Uterus (tissue), 2 donors: ENCODE data around the gene ACE2.

Source experiments
- CTCF ChIP-seq, 4 experiments: fragments of 200-600 bp in 2 of 4; fragments of 450-650 bp in 2 of 4; sonication (generic) in 2 of 4; IDR thresholded peaks; one replicate each; pipeline ENCODE4 v1.5.1; 2016 to 2019; ENCODE audit warnings: antibody characterized with exemption in 4 of 4, mild to moderate bottlenecking in 2 of 4, moderate library complexity in 1 of 4
- POLR2A ChIP-seq, 2 donors: fragments of 450-650 bp; IDR thresholded peaks; one replicate each; pipeline ENCODE4 v1.6.1; 2016; ENCODE audit warnings: antibody characterized with exemption in 2 of 2, mild to moderate bottlenecking in 1 of 2, moderate library complexity in 1 of 2

- no peak for TF ChIP-seq CTCF (IDR thresholded peaks at IDR 0.05)
- TF ChIP-seq POLR2A (IDR thresholded peaks at IDR 0.05): no peak
These were observed 711 bp downstream of the ACE2 start for GRCh38 chrX:15600049-15600448.
